HepG2 (cell line): ENCODE measurements around the gene RIPOR1. TPM values are rescaled to one million over a fixed set of nuclear protein-coding genes. Genes with fewer than 3 reads are reported as not detected.

Experiments
- ATAC-seq: fragments of 200-7000 bp; cut with Tn5 transposase; 3 replicates; pipeline ENCODE4 v1.9.1; 2020; ENCODE audit warnings: mild to moderate bottlenecking, moderate library complexity
- BruUV-seq: library from RNA; stranded (reverse); fragments of 400-500 nt; replicated peaks from 2 replicates; lab custom pipeline; 2021; lab: Mats Ljungman, UMichigan
- CTCF ChIA-PET: fragments of 300-600 bp; formaldehyde crosslinking; extraction: SDS; loops from one replicate; lab custom pipeline; 2021; ENCODE audit warnings: low total read pairs, inconsistent platforms, low intra/inter-chr PET ratio; lab: Yijun Ruan, JAX
- POLR2A ChIA-PET: fragments of 350-600 bp; sonication (Branson Sonifier 250); formaldehyde crosslinking; loops from one replicate; lab custom pipeline; 2020; ENCODE audit warnings: antibody characterized with exemption, inconsistent platforms; lab: Yijun Ruan, JAX
- DNase-seq: peaks from one replicate; pipeline ENCODE4 v3.0.0-alpha.2; 2015; ENCODE audit warnings: low spot score
- FAIRE-seq: peaks from 3 replicates; lab custom pipeline; 2011; peaks lifted over from hg19 to GRCh38; lab: Jason Lieb, UNC
- H2AFZ ChIP-seq: one replicate; pipeline ENCODE4 v1.6.1; 2011; ENCODE audit warnings: low read length, inconsistent platforms
- H3K27ac ChIP-seq: fragments of 300-600 bp; 3 replicates; pipeline ENCODE4 v1.8.0; 2011; ENCODE audit warnings: mixed run types, mild to moderate bottlenecking, mixed read lengths, low read length, inconsistent platforms; ENCODE audit not compliant: insufficient read depth; ENCODE audit errors: extremely low read length
- H3K27me3 ChIP-seq, 2 experiments: fragments of 200-600 bp in 1 of 2; 2 replicates in 1 of 2; 3 replicates in 1 of 2; pipeline versions ENCODE4 v1.6.0 to v1.8.0; 2011; ENCODE audit warnings: low read length in 2 of 2, mild to moderate bottlenecking in 2 of 2, moderate library complexity in 2 of 2, inconsistent platforms in 1 of 2; ENCODE audit not compliant: insufficient read depth in 2 of 2, control insufficient read depth in 1 of 2
- H3K36me3 ChIP-seq, 2 experiments: fragments of 200-600 bp in 1 of 2; replicated peaks in 1 of 2; 2 replicates in 1 of 2; 3 replicates in 1 of 2; pipeline versions ENCODE4 v1.5.1 to v1.8.0; 2011; ENCODE audit warnings: low read length in 2 of 2, inconsistent platforms in 1 of 2; ENCODE audit not compliant: insufficient read depth in 2 of 2, control insufficient read depth in 1 of 2
- H3K4me1 ChIP-seq: 2 replicates; pipeline ENCODE4 v1.5.1; 2012; ENCODE audit warnings: low read length, inconsistent platforms; ENCODE audit not compliant: insufficient read depth
- H3K4me2 ChIP-seq: 2 replicates; pipeline ENCODE4 v1.6.0; 2011; ENCODE audit warnings: low read depth, low read length, inconsistent platforms
- H3K4me3 ChIP-seq, 3 experiments: fragments of 200-600 bp in 1 of 3; sonication (generic), shearing (Covaris generic) in 1 of 3; replicated peaks in 1 of 3; 2 replicates each; pipeline ENCODE4 v1.5.1; 2011 to 2016; ENCODE audit warnings: low read length in 3 of 3, inconsistent platforms in 2 of 3, low read depth in 2 of 3, mild to moderate bottlenecking in 2 of 3, control low read depth in 1 of 3, mixed read lengths in 1 of 3; ENCODE audit not compliant: insufficient read depth in 1 of 3
- H3K79me2 ChIP-seq: one replicate; pipeline ENCODE4 v1.6.1; 2011; ENCODE audit warnings: low read length, inconsistent platforms; ENCODE audit not compliant: insufficient read depth
- H3K9ac ChIP-seq: 2 replicates; pipeline ENCODE4 v1.6.0; 2011; ENCODE audit warnings: mild to moderate bottlenecking, low read depth, low read length, inconsistent platforms; ENCODE audit not compliant: insufficient read depth
- H3K9me3 ChIP-seq: 2 replicates; pipeline ENCODE4 v1.5.1; 2012; ENCODE audit warnings: mild to moderate bottlenecking, low read length
- H4K20me1 ChIP-seq: 2 replicates; pipeline ENCODE4 v1.6.0; 2011; ENCODE audit warnings: inconsistent platforms, mild to moderate bottlenecking, low read length, moderate library complexity; ENCODE audit not compliant: insufficient read depth
- CENPX ChIP-seq: sonication (generic); formaldehyde crosslinking; IDR thresholded peaks from 2 replicates; pipeline ENCODE4 v1.9.0; 2021; ENCODE audit warnings: mild to moderate bottlenecking, missing genetic modification reagents, moderate library complexity
- GATAD1 ChIP-seq: IDR thresholded peaks from 2 replicates; pipeline ENCODE4 v1.6.1; 2016; ENCODE audit warnings: missing genetic modification reagents, missing compliant biosample characterization
- LRRFIP1 ChIP-seq: sonication (generic); formaldehyde crosslinking; conservative IDR thresholded peaks from 2 replicates; pipeline ENCODE4 v1.4.0; 2020; ENCODE audit warnings: missing genetic modification reagents
- MAFK ChIP-seq, 2 experiments: IDR thresholded peaks in 1 of 2; conservative IDR thresholded peaks in 1 of 2; 2 replicates each; pipeline ENCODE4 v1.6.1; 2011; ENCODE audit warnings: improper control_type of control experiment in 2 of 2, low read length in 2 of 2
- MTA3 ChIP-seq: sonication (generic); formaldehyde crosslinking; IDR thresholded peaks from 2 replicates; pipeline ENCODE4 v1.4.0; 2020; ENCODE audit warnings: missing genetic modification reagents
- NFIB ChIP-seq: sonication (generic); formaldehyde crosslinking; IDR thresholded peaks from 2 replicates; pipeline ENCODE4 v1.9.0; 2021; ENCODE audit warnings: missing genetic modification reagents, mild to moderate bottlenecking, borderline replicate concordance
- PPARG ChIP-seq: conservative IDR thresholded peaks from 2 replicates; pipeline ENCODE4 v1.6.1; 2016; ENCODE audit warnings: missing biosample characterization, missing genetic modification reagents
- PREB ChIP-seq: sonication (generic); formaldehyde crosslinking; IDR thresholded peaks from 2 replicates; pipeline ENCODE4 v1.4.0; 2020; ENCODE audit warnings: missing genetic modification reagents
- RBFOX2 ChIP-seq: fragments of 200-400 bp; formaldehyde crosslinking; IDR thresholded peaks from 2 replicates; pipeline ENCODE4 v1.6.1; 2017; ENCODE audit warnings: low read depth, mild to moderate bottlenecking, low read length
- REXO4 ChIP-seq: sonication (generic); formaldehyde crosslinking; IDR thresholded peaks from 2 replicates; pipeline ENCODE4 v1.8.0; 2022; ENCODE audit warnings: missing genetic modification reagents, mild to moderate bottlenecking, borderline replicate concordance
- TCF7L2 ChIP-seq: IDR thresholded peaks from 2 replicates; pipeline ENCODE4 v1.6.1; 2011; ENCODE audit warnings: mild to moderate bottlenecking, low read depth, low read length, moderate library complexity
- TGIF2 ChIP-seq: IDR thresholded peaks from 2 replicates; pipeline ENCODE4 v1.6.1; 2016; ENCODE audit warnings: control low read depth, missing compliant biosample characterization
- ZEB1 ChIP-seq: IDR thresholded peaks from 2 replicates; pipeline ENCODE4 v1.6.1; 2012; ENCODE audit warnings: mild to moderate bottlenecking, low read depth, inconsistent platforms; ENCODE audit not compliant: insufficient replicate concordance
- ZNF296 ChIP-seq: sonication (generic); formaldehyde crosslinking; conservative IDR thresholded peaks from 2 replicates; pipeline ENCODE4 v1.5.0; 2020; ENCODE audit warnings: mild to moderate bottlenecking, missing genetic modification reagents
- ZNF616 ChIP-seq: sonication (generic); formaldehyde crosslinking; IDR thresholded peaks from 2 replicates; pipeline ENCODE4 v1.5.0; 2020; ENCODE audit warnings: low read depth, mild to moderate bottlenecking, missing genetic modification reagents
- ZNF672 ChIP-seq: sonication (generic); formaldehyde crosslinking; IDR thresholded peaks from 2 replicates; pipeline ENCODE4 v1.8.1; 2022; ENCODE audit warnings: missing genetic modification reagents
- ZNF768 ChIP-seq: sonication (generic); formaldehyde crosslinking; IDR thresholded peaks from 2 replicates; pipeline ENCODE4 v1.4.0; 2020; ENCODE audit warnings: missing genetic modification reagents
- WGBS: methylation state at CpG from one replicate; pipeline ENCODE4 v1.1.6; 2017; ENCODE audit warnings: low lambda C conversion rate; 5-methylcytosine and 5-hydroxymethylcytosine counted together
- in situ Hi-C: cut with HindIII; loops from 2 replicates; pipeline ENCODE4 v1.10.0; 2017; ENCODE audit warnings: low pct_unique_long_range_greater_than_20kb; ENCODE audit not compliant: extremely low pct_ligation_motif_present
- intact Hi-C: fragments of 100-400 bp; cut with micrococcal nuclease; formaldehyde crosslinking; loops from one replicate; pipeline ENCODE4 v1.10.0; 2022; ENCODE audit not compliant: unreplicated experiment
- polyA plus RNA-seq, 8 experiments: library from polyadenylated mRNA; depleted of rRNA in 3 of 8; stranded (reverse) in 7 of 8; unstranded in 1 of 8; fragments of >200 nt; fragmentation: Illumina TruSeq in 4 of 8; extraction: Trizol in 4 of 8; gene quantifications; 2 replicates each; pipeline versions ENCODE4 v1.2.1 to v1.2.3, GENCODE V29; 2011 to 2016; ENCODE audit warnings: low read depth in 4 of 8, missing spikeins in 1 of 8, mixed read lengths in 1 of 8; ENCODE audit not compliant: insufficient read depth in 1 of 8
- total RNA-seq, 5 experiments: library from RNA; depleted of rRNA; stranded (reverse); fragments of >200 nt; fragmentation: Illumina TruSeq; extraction: Trizol; gene quantifications; 2 replicates each; pipeline ENCODE4 v1.2.3, GENCODE V29; 2016; ENCODE audit warnings: low read depth in 1 of 5
- TF ChIP-seq, protein P1 (sequence below): sonication (generic); formaldehyde crosslinking; IDR thresholded peaks from 2 replicates; pipeline ENCODE4 v1.5.0; 2020; ENCODE audit warnings: missing genetic modification reagents, mild to moderate bottlenecking, borderline replicate concordance

Gene RIPOR1
- total and polyA plus RNA-seq, 2 of the 13 experiments (the other 11 are each of a cell fraction or from before 2014, with no cell fraction given) = 4.6 to 8.1 TPM

DNA sequence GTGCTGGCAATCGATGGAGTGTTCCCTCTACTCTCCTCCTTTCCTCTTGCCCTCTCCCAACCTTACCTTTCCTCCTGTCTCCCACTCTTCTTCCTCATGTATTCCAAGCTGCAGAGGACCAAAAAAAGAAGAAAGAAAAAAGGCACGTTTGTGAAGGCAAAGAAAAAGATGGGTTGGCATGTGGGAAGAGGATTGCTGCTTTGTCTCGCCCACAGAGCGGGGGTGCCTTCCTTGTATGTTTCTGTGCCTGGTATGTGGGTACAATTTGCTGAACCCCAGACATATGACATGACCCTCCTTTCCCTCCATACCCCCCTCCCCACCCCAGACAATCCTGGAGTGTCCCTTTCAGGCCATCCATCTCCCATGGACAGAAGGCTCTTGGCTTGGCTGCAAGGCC is 20.6 kb downstream of the RIPOR1 start (continued):
- TF ChIP-seq TCF7L2 (no peak), CENPX (CRISPR knock-in tag) (no peak), ZEB1 (no peak), PPARG (CRISPR knock-in tag) (no peak), LRRFIP1 (no peak), MAFK (conservative IDR thresholded peaks at IDR 0.05 in 1 of 2, IDR thresholded peaks at IDR 0.05 in 1 of 2; ENCODE audit: low read length in 2 of 2) (no peak), RBFOX2 (no peak)
- TF ChIP-seq, protein P1, sequence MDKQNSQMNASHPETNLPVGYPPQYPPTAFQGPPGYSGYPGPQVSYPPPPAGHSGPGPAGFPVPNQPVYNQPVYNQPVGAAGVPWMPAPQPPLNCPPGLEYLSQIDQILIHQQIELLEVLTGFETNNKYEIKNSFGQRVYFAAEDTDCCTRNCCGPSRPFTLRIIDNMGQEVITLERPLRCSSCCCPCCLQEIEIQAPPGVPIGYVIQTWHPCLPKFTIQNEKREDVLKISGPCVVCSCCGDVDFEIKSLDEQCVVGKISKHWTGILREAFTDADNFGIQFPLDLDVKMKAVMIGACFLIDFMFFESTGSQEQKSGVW (CRISPR knock-in tag) = no peak

GRCh38 chr16:67549936-67550335 is 21.3 kb downstream of the RIPOR1 start:
- CTCF ChIA-PET = no interaction called here

More at GRCh38 chr16:67549936-67550335, 21.3 kb downstream of the RIPOR1 start:
- TF ChIP-seq REXO4 (CRISPR knock-in tag) (no peak), PREB (CRISPR knock-in tag) (no peak), TGIF2 (CRISPR knock-in tag) (no peak), ZNF768 (CRISPR knock-in tag) (no peak), ZNF616 (CRISPR knock-in tag) (no peak), ZNF296 (CRISPR knock-in tag) (no peak), ZNF672 (CRISPR knock-in tag) (no peak), NFIB (CRISPR knock-in tag) (no peak), MTA3 (CRISPR knock-in tag) (no peak), GATAD1 (CRISPR knock-in tag) (no peak)
- Histone ChIP-seq H3K9ac (no peak overlapping the region), H2AFZ (no peak overlapping the region), H3K27ac (no peak overlapping the region), H3K9me3 (no peaks in the 10 kb centered on the region), H3K79me2 (no peaks in the 10 kb centered on the region), H3K36me3 (peaks cover 0 to 2% of the 10 kb centered on the region in 2 experiments; a peak in 1 of 5 replicates), H3K4me1 (peaks cover 4% of the 10 kb centered on the region; the same call in 1 of the 2 replicates), H3K4me3 (no peak overlapping the region), H3K4me2 (no peak overlapping the region), H3K27me3 (no peaks in the 10 kb centered on the region), H4K20me1 (no peaks in the 10 kb centered on the region; the same call in 1 of the 2 replicates)
- intact Hi-C loops (no loop called here), in situ Hi-C loops (loop anchor here (5.0 kb wide), 1 partner anchor 97 kb away; the partner anchor contains the start of gene CARMIL2)
- WGBS = 77% methylated on average over 1 of the region's 1 CpG
- POLR2A ChIA-PET = interaction anchor here (0.9 kb wide), 1 partner anchor 12 kb away, joined by 3 read pairs; the partner anchor contains the start of gene CTCF
- FAIRE-seq (no peak), DNase-seq (no peak), ATAC-seq (no peak)
- no TSS peak for BruUV-seq
